GM19025 (cell line): ENCODE data around the gene FAM53B.

Experiments used
- ATAC-seq: cut with Tn5 transposase; IDR thresholded peaks from one replicate; pipeline ENCODE4 v1.9.1; 2021; ENCODE audit warnings: mild to moderate bottlenecking, low read depth, moderate library complexity; ENCODE audit not compliant: unreplicated experiment

The FAM53B gene

DNA sequence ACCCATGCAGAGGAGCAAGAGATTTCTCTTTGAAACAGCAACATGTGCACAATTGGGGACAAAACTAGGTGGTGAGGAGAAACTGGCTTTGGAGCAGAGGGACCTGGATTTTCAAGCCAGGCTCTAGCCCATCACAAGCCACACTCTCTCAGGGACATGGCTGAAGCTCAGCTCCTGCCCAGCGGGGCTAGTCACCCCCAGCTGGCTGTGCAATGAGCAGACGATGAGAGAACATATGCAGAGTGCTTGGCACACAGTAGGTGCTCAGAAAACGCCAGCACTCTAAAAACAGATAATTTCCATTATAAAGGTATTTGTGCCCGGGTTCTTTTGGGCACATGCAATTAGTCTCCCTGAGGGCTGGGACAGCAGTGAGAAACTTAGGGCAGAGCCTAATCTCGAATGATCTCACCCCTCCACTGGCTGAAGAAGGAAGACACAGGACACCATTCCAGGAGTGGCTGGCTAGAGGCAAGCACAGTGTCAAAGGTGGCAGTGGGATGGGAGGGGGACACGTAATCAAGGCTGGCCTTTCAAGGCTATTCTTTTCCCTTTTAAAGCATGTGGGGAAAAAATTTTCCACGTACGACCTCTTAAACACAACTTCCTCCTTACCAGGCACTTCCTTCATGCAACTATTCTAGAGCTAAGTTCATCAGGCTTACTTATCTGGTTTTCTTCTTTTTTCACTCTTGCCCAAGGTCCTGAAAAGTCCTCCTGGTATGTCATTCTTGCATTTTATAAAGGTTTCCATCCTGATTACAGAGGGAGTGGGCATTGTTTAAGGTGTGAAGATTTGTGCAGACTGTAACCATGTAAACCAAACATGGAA is 15.1 kb downstream of the FAM53B start:
- ATAC-seq = no peak

- ATAC-seq = no peak
Observed at GRCh38 chr10:124728071-124728829, 15.9 kb downstream of the FAM53B start.

- no peak for ATAC-seq
Observed at GRCh38 chr10:124727361-124727960, 16.7 kb downstream of the FAM53B start.

DNA sequence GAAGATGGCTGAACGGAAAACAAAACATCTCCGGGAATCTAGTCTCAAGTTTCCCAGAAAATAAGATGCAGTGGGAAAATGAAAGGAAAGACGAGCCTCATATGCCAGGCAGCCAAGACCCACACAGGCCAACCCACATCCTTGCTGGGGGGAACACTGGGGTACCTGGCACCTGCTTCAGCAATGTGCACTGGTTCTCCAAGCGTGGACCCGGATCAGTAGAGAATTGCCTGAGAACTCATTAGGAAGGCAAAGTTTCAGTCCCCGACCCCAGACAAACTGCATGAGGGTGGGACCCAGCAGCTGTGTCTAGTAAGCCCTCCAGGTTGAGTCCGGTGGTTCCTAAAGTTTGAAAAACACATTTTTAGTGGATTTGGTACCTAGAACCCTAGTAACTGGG is 18.4 kb downstream of the FAM53B start:
- ATAC-seq = no peak

- no peak for ATAC-seq
Observed at GRCh38 chr10:124725171-124725631, 19.0 kb downstream of the FAM53B start.

DNA sequence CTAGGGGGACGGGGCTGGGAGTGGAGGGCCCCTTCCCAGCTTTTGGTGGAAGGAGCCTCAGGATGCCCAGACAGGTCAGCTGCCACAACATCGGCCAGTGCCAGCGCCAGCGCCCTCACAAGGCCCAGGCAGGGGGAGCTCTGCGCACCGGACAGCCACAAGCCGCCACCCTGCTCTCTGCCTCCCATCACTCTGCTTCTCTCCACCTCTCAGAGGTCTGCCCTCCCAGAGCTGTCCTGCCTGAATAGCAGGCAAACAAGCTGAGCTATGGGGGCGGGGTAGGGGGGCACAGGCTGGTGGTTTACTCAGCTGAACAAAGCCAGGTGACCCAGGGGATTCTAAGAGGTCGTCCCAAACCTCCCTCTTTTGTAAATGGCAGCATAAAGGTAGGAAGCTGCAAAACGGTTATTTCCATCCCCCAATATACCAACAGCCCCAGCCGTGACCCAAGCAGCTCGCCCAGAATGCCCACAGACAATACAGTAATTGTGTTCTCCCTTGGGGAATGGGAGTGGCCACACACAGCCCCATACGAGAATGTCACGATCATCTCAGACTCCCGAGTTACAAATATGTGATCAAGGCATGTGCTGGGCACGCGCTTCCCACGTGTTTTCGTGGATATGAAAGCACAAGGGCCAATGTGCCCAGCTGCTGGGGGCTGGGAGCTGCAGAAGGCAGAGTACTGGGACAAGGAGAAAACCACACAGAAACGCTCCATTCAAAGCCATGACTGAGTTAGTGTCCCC is 19.7 kb downstream of the FAM53B start:
- no peak for ATAC-seq

GRCh38 chr10:124723826-124724225 is 20.4 kb downstream of the FAM53B start:
- ATAC-seq = no peak

DNA sequence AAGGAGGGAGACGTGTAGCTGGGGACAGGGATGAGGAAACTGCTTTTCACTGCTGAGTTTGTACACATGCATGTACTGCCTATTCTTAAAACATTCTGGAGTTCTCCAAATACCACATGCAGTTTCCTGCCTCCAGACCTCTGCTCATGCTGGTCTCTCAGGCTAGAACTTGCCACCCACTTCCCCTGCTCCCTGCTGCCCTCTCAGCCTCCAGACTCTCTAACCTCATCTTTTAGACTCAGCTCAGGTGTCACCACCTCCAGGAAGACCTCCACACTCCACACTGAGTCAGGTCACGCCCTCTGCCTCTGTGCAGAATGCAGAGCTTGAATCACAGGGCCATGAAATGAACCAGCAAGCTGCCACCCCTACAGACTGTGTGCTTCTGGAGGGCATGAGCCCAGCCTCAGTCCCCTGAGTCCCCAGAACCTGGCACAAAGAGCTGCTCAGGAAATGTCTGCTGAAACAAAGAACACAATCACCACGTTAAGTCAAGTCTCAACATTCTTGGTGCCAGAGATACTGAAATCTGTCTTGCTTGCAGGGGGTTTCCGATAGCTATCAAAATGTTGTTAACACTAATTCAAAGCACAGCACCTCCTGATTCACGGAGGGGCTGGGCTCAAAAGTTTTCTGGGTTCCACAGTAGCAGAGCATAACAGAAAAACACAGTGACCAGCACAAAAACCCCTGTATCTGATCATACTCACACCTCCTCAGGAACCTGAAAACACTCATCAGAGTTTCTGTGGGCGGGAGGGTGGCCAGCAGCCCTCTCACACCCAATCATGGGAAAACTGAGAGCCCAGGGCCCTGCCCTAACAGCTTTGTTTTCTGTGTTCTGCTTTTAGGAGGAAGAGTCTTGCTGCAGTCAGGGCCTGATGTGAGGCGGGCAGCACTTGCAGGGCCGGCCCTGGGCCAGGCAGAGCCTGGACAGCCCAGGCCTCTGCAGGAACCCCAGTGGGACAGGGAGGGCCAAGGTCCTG is 21.1 kb downstream of the FAM53B start:
- peak; percentile 71 for ATAC-seq

- no peak for ATAC-seq
Observed at GRCh38 chr10:124721330-124722045, 22.7 kb downstream of the FAM53B start.

DNA sequence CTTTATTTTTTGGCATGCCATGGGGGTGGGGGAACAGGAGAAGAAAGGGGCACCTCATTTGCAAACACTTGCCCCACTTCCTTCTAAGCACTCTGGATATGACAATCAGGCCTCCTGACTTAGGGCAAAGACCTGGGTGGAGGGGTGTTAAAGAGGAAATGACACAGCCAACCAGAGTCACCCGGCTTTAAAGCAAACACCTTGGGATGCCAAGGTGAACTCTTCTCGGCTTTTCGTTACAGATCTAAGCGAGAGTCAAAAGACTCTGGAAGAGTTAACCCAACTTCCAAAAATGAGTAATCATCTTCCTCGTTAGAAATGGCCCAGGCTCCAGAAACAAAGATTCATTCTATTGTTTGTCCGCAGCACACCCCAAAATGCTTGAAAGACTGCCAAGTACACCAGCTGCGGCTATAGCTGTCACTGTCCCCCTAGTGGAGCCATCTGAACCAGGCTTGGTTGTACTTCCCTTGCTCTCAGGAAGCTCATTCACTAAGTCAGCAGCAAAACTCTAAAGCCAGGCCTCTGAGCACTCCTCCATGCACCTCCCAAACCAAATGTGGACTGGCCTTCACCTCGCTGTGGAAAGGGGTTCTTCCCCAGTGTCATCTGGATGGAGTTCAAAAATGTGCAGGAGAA is 24.8 kb downstream of the FAM53B start:
- peak; percentile 29 for ATAC-seq

- ATAC-seq = peak; percentile 56
Observed at GRCh38 chr10:124717911-124718741, 26.1 kb downstream of the FAM53B start.

- no peak for ATAC-seq
Observed at GRCh38 chr10:124717041-124717757, 27.0 kb downstream of the FAM53B start.

DNA sequence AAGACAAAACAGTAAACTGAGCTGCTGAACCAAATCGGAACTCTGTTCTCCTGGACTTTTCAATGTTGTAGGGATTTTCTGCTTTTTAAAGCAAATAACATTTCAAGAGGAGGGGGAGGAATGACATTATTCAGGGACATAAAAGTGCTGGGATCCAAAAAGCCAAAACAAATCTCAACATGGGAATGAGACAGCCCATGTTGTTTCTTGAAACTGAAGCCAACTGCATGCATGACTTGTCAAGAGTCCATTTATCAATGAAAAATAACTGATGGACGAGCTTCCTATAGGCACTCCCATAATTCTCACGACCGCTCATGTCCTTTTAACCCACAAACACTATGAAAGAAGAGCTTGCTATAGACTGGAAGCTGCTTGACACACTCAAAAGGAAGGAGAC is 27.8 kb downstream of the FAM53B start:
- no peak for ATAC-seq

DNA sequence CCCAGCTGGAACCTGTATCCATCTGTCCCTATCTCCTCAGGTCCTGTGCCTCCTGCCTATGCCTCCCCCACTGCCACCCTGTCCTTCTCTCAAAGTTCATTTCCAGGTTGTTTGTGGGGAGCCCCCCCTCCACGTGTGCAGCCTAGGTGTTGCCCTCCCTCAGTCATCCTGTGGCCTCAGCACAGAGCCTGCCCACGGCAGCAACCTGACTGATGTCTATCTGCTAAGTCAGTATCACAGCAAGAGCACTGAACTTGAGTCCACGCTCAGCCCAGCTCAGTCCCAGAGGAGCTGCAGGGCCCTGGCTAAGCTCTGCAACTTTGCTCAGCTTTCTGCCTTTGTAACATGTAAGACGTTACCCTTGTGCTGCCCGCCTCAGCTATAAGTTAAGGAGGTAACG is 28.7 kb downstream of the FAM53B start:
- ATAC-seq = no peak

DNA sequence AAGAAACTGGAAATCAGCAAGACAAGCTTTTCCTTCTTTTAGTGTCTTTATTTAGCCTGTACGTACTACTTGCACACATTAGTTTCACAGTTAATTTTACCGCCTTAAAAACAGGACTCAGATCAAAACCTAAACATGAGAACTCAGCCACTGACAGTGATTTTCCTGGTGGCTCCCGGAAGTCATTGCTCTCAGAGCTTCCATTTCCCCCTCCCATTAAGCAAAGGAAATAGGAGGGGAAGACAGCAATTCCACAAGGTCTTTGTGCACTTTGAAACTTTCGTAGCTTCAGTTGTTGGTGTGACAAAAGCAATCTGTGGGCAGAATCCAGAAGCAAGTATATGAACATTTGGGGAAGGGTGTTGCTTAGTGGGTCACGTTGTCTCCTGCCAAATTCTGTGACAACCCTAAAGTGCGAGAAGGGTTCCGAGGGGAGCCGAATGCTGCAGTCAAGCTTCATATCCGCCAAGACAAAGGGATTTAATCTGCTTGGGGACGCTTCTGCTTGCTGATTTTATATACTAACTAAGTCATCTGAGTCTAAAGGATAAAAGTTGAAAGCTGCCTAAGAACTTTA is 30.4 kb downstream of the FAM53B start:
- no peak for ATAC-seq

DNA sequence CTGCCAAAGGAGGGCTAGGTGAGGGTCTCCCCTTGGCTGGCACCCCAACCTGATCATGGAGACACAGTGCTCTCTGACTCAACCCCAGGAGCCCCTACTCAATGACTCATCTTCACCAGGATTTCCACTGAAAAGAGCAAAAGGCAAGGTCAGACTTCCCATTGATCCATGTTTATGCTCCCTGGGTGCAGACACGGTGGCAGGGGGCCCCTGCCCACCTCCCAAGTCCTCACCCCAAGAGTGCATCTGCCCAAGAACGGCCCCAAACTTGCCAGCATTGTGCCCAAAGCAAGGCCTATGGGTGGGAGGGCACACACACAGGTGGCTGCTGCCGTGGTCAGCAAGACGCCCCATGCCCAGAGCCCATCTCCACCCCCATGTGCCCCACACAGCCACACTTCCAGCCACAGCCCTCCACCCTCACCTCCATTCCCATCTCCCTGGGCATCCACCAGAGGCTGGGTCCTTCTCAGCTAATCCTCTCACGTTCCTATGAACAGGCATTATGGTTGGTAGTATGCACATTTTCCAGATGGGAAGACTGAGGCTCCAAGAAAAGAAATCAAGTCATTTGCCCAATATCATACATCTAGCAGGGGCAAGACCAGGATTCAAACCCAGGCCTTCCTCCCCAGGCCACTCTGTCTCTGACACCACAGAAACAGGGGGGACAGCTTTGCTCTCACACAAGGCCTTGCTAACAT is 31.3 kb downstream of the FAM53B start:
- no peak for ATAC-seq
